SK-N-SH treated with all-trans-retinoic acid at 6 μM for 48 hours (cell line): ENCODE results near the gene CLK4.

Experiments
- ARNTL ChIP-seq: fragments of 450-650 bp; formaldehyde crosslinking; IDR thresholded peaks from 2 replicates; pipeline ENCODE4 v1.5.0; 2020; ENCODE audit warnings: low read depth, mild to moderate bottlenecking, moderate library complexity, borderline replicate concordance
- BACH2 ChIP-seq: fragments of 250-450 bp; sonication (Bioruptor Pico); IDR thresholded peaks from 2 replicates; pipeline ENCODE4 v1.9.0; 2021; ENCODE audit warnings: mild to moderate bottlenecking, borderline replicate concordance
- CSRNP3 ChIP-seq: fragments of 250-450 bp; sonication (Bioruptor Pico); IDR thresholded peaks from 2 replicates; pipeline ENCODE4 v1.5.1; 2021; ENCODE audit warnings: mild to moderate bottlenecking, moderate library complexity
- ISL1 ChIP-seq: fragments of 250-450 bp; sonication (Bioruptor Pico); IDR thresholded peaks from 2 replicates; pipeline ENCODE4 v2.1.2; 2022; ENCODE audit warnings: mild to moderate bottlenecking, moderate library complexity
- PATZ1 ChIP-seq: fragments of 250-450 bp; sonication (Bioruptor Pico); IDR thresholded peaks from 2 replicates; pipeline ENCODE4 v1.8.0; 2020; ENCODE audit warnings: mild to moderate bottlenecking, moderate library complexity, borderline replicate concordance
- SNAI2 ChIP-seq: fragments of 250-450 bp; sonication (Bioruptor Pico); IDR thresholded peaks from 2 replicates; pipeline ENCODE4 v1.5.0; 2020; ENCODE audit warnings: mild to moderate bottlenecking, moderate library complexity
- TCF4 ChIP-seq: fragments of 250-450 bp; sonication (Bioruptor Pico); IDR thresholded peaks from 2 replicates; pipeline ENCODE4 v1.8.0; 2021; ENCODE audit warnings: mild to moderate bottlenecking, moderate library complexity, borderline replicate concordance
- ZC3H10 ChIP-seq: fragments of 250-450 bp; sonication (Bioruptor Pico); IDR thresholded peaks from 2 replicates; pipeline ENCODE4 v1.5.1; 2021; ENCODE audit warnings: mild to moderate bottlenecking, moderate library complexity
- ZFP3 ChIP-seq: fragments of 250-450 bp; sonication (Bioruptor Pico); IDR thresholded peaks from 2 replicates; pipeline ENCODE4 v1.5.0; 2020; ENCODE audit warnings: mild to moderate bottlenecking, moderate library complexity
- ZFP30 ChIP-seq: fragments of 450-650 bp; formaldehyde crosslinking; IDR thresholded peaks from 2 replicates; pipeline ENCODE4 v1.5.0; 2022; ENCODE audit warnings: mild to moderate bottlenecking, moderate library complexity
- ZNF565 ChIP-seq: fragments of 450-650 bp; formaldehyde crosslinking; conservative IDR thresholded peaks from 2 replicates; pipeline ENCODE4 v1.5.0; 2020; ENCODE audit warnings: low read depth, mild to moderate bottlenecking, moderate library complexity
- ZNF70 ChIP-seq: fragments of 450-650 bp; formaldehyde crosslinking; IDR thresholded peaks from 2 replicates; pipeline ENCODE4 v1.5.0; 2020; ENCODE audit warnings: mild to moderate bottlenecking, moderate library complexity
- ZNF8 ChIP-seq: fragments of 450-650 bp; formaldehyde crosslinking; IDR thresholded peaks from 2 replicates; pipeline ENCODE4 v1.5.0; 2020; ENCODE audit warnings: mild to moderate bottlenecking, moderate library complexity
- TF ChIP-seq, protein P1 (sequence below): fragments of 250-450 bp; sonication (Bioruptor Pico); IDR thresholded peaks from 2 replicates; pipeline ENCODE4 v1.8.0; 2021; ENCODE audit warnings: low read depth, mild to moderate bottlenecking, moderate library complexity, borderline replicate concordance

DNA sequence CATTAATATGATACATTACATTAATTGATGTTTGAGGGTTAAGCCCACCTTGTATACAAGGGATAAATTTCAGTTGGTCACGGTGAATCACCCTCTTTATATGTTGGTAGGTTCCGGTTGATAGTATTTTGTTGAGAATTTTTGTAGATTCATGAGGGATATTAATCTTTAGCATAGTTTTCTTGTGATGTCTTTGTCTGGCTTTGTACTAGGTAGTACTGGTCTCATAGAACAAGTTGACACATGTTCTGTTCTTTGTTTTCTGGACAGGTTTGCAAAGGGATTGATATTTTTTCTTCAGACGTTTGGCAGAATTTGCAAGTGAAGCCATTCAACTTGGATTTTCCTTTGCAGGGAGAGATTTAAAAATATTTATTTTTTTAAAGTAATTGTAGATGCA is 49.1 kb upstream of the CLK4 start:
- TF ChIP-seq BACH2 (no peak), SNAI2 (no peak), ZC3H10 (CRISPR knock-in tag) (no peak), ZFP3 (CRISPR knock-in tag) (no peak), TCF4 (CRISPR knock-in tag) (no peak), ZNF565 (CRISPR knock-in tag) (no peak), ZNF70 (CRISPR knock-in tag) (no peak), PATZ1 (CRISPR knock-in tag) (no peak), ARNTL (CRISPR knock-in tag) (no peak), ZNF8 (no peak), CSRNP3 (CRISPR knock-in tag) (no peak), ZFP30 (CRISPR knock-in tag) (no peak), ISL1 (CRISPR knock-in tag) (no peak)
- TF ChIP-seq, protein P1, sequence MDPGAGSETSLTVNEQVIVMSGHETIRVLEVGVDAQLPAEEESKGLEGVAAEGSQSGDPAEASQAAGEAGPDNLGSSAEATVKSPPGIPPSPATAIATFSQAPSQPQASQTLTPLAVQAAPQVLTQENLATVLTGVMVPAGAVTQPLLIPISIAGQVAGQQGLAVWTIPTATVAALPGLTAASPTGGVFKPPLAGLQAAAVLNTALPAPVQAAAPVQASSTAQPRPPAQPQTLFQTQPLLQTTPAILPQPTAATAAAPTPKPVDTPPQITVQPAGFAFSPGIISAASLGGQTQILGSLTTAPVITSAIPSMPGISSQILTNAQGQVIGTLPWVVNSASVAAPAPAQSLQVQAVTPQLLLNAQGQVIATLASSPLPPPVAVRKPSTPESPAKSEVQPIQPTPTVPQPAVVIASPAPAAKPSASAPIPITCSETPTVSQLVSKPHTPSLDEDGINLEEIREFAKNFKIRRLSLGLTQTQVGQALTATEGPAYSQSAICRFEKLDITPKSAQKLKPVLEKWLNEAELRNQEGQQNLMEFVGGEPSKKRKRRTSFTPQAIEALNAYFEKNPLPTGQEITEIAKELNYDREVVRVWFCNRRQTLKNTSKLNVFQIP (CRISPR knock-in tag) = no peak
